HG03103 (cell line): ENCODE measurements around the gene KLF6.

Experiments
- ATAC-seq: cut with Tn5 transposase; IDR thresholded peaks from one replicate; pipeline ENCODE4 v1.9.1; 2021; ENCODE audit warnings: low read depth; ENCODE audit not compliant: unreplicated experiment

The KLF6 gene

GRCh38 chr10:3759397-3759796 is 25.6 kb downstream of the KLF6 start:
- ATAC-seq = no peak

- no peak for ATAC-seq
Measured at GRCh38 chr10:3758491-3758970, 26.5 kb downstream of the KLF6 start.

DNA sequence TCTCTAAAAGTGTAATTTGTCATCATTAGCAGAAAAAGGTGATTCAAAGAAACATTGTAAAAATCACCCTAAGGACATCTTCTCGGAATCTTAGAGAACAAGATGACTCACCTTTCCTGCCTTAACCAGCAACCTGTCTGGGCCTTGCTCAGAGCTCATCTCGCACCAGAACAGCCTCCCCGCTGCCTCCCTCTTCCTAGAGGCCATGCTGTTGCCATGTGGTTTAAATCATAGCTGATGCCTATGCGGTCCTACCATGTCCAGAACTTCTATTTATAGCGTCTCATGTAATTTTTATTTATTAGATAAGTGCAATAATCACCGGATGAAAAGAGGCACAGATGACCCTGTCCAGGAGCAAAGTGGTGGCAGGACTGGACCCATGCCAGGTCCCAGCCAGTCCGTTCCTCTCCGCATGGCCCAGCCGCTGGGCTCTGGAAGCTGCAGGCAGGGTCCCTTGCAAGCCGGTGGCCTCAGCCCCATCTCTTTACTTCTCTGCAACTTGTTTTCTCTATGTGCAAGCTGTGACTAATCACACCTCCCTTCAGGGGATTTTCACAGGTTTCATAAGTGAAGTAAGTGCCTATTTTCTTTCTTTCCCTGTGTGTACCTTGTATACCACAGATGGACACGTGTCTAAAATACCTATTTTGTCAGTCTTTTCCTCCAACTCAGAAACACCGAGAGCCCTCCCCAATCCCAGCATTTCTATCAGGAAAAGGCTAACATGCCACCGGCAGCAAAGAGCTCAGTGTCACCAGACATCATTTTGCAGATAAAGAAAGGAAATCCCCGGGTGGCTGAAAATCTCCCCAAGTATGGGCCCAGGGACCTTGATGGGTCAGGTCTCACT is 27.1 kb downstream of the KLF6 start:
- ATAC-seq = peak; percentile 66

- no peak for ATAC-seq
Measured at GRCh38 chr10:3757250-3757637, 27.8 kb downstream of the KLF6 start.

DNA sequence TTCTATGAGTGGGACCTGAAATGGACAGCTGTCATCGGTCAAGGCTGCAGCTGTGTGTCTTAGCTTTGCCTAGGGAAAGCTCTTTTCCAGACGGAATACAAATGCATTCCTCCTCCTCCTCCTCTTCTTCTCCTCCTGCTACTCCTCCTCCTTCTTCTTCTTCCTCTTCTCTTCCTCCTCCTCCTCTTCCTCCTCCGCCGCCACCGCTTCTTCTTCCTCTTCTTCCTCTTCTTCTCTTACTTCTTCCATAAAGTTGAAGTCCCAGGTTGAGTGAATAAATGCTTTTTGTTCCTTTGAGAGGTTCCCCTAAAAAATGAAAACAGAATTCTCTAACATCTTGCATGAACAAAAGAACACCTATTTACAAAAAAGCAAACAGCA is 28.7 kb downstream of the KLF6 start:
- ATAC-seq = no peak

DNA sequence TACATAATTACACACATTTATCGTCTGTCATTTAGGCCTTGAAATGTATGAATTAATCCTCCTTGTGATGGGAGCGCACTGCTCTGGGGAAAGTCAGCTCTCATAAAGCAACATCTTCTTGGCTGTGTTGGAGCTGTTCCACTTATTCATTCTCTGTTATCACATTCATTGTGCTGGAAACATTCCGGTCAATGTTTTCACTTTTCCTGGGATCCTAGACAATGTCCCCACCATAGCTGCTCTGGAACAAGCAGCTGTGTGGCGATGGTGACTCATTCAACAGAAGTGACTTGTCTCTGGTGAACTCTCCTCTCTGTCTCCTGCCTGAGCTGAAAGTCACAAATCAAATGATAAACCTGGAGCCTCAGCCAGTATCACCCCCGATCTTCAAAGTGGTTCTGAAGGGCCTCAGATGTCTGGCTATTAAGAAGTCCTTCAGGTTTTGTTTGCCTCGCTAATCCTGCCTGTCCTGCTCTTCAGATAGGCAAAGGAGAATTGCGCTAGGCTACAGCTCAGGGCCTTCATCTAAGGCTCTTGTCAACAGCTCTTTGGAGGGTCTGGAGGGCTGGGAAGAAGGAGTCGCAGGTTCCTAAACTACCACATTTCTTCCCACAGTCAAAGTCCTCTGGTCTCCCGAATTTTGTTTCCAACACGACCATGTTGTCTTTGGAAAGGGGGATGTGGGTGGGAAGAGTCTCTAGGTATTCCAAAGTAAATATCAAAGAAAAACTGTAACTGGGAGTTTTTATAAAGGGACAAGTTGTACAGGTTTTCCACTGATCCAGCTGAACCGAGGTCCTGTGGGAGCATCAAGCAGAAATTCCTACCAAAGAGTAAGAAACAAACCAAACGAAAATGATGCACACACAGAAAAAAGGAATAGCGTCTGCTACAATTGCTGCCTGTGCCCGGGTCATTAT is 29.3 kb downstream of the KLF6 start:
- no peak for ATAC-seq

GRCh38 chr10:3754727-3755439 is 30.1 kb downstream of the KLF6 start:
- no peak for ATAC-seq

GRCh38 chr10:3750854-3751253 is 34.2 kb downstream of the KLF6 start:
- ATAC-seq = no peak

- no peak for ATAC-seq
Measured at GRCh38 chr10:3750006-3750816, 34.8 kb downstream of the KLF6 start.

DNA sequence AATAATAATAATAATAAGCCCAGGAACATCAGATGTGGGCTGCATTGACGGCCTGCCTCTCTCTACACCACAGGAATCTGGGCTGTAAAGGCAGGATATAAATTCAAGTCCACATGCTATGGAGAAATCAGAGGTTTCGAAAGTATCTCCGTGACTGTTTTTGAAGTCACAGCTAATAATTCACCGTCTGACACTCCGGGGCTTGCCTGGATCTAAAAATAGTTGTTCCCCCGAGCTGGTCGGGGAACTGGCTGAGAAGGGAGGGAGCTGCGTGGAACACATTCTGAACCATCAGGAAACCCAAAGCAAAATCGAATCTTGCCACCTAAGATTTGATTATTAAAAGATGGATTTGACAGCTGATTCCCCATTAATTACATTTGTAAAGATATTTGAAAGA is 35.4 kb downstream of the KLF6 start:
- no peak for ATAC-seq

DNA sequence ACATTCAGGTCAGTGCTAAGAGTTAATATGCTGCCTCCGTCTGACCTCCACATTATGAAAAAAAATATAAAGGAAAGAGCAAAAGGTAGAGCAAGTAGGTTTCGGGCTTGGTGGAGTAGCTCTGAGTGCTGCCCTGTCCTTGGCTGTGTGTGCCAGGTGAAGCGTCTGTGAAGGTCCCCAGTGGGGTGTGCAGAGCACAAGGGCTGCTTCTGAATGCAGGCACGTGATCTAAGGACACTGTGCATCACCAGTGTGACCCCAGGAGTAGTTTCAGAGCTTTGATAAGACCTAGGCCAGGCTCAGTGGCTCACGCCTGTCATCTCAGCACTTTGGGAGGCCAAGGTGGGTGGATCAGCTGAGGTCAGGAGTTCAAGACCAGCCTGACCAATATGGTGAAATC is 36.0 kb downstream of the KLF6 start:
- no peak for ATAC-seq

GRCh38 chr10:3748484-3748883 is 36.5 kb downstream of the KLF6 start:
- no peak for ATAC-seq

GRCh38 chr10:3747984-3748383 is 37.0 kb downstream of the KLF6 start:
- ATAC-seq = no peak

- ATAC-seq = no peak
Measured at GRCh38 chr10:3747248-3747960, 37.6 kb downstream of the KLF6 start.

- ATAC-seq = no peak
Measured at GRCh38 chr10:3746634-3747033, 38.4 kb downstream of the KLF6 start.

DNA sequence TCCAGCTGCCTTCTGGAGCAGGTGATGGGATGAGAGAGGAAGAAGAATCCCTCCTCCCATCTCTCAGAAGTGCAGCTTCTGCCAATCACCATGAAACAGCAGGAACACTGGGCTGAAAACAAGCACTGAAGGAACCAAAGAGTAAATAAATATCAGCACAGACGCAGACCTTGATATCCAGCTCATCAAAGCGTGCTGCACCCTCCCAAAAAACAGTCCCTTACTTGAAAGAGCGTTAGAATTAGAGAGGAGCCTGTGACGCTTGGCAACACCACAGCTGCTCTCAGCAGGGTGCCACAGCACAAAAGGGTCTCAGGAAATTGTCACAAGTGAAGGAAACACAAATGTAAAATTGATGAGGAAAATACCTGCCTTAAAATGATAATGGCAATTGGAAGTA is 39.5 kb downstream of the KLF6 start:
- no peak for ATAC-seq

DNA sequence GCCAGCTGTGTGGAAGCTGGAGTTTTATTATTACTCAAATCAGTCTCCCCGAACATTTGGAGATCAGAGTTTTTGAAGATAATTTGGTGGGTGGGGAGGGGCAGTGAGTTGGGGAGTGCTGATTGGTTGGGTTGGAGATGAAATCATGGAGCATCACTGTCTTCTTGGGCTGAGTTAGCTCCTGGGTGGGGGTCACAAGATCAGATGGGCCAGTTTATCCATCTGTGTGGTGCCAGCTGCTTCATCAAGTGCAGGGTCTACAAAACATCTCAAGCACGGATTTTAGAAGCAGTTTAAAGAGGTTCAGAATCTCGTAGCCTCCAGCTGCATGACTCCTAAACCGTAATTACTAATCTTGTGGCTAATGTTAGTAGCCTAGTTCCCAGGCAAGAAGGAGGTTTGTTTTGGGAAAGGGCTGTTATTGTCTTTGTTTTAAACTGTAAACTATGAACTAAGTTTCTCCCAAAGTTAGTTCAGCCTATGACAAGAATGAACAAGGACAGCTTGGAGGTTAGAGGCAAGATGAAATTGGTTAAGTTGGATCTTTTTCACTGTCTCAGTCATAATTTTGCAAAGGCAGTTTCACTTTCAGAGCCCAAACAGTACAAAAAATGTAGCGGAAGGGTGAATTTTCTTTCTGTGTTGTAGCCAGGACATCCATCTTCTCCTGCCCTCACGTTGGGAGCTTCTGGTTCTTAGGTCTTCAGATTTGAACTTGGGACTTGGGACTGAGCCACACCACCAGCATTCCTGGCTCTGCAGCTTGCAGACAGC is 43.1 kb downstream of the KLF6 start:
- ATAC-seq = no peak

GRCh38 chr10:3740157-3740871 is 44.7 kb downstream of the KLF6 start:
- no peak for ATAC-seq
